Stimulated activated effector memory CD8-positive, alpha-beta T cell treated with anti-CD3 and anti-CD28 coated beads, Interleukin-12 subunit alpha, Interleukin-12 subunit beta, amount 100 ng/mL, for 72 hours (primary cell): ENCODE data around the gene KIAA1586.
"Not testable (repeated sequence)": the region's sequence is repeated elsewhere in the genome, so short reads cannot be mapped to it uniquely, and the experiment has no call there.

Experiments used
- ATAC-seq: fragments of 150-1000 bp; cut with Tn5 transposase; 2 replicates; pipeline ENCODE4 v1.10.0; 2021
- DNase-seq, 2 donors: peaks; one replicate each; pipeline ENCODE4 v3.0.0; 2021 to 2022; ENCODE audit warnings: low spot score in 2 of 2
- H3K27ac Mint-ChIP-seq: one replicate; pipeline ENCODE4 v1.8.0; 2022; ENCODE audit warnings: mild to moderate bottlenecking, mixed read lengths
- H3K36me3 Mint-ChIP-seq: one replicate; pipeline ENCODE4 v1.8.0; 2022; ENCODE audit warnings: mild to moderate bottlenecking, mixed read lengths
- H3K4me1 Mint-ChIP-seq: one replicate; pipeline ENCODE4 v1.8.0; 2022; ENCODE audit warnings: mixed read lengths
- H3K4me3 Mint-ChIP-seq: one replicate; pipeline ENCODE4 v1.8.0; 2022; ENCODE audit warnings: mild to moderate bottlenecking, mixed read lengths
- H3K9me3 Mint-ChIP-seq: one replicate; pipeline ENCODE4 v1.8.0; 2022; ENCODE audit warnings: mixed read lengths

Gene KIAA1586, protein sequence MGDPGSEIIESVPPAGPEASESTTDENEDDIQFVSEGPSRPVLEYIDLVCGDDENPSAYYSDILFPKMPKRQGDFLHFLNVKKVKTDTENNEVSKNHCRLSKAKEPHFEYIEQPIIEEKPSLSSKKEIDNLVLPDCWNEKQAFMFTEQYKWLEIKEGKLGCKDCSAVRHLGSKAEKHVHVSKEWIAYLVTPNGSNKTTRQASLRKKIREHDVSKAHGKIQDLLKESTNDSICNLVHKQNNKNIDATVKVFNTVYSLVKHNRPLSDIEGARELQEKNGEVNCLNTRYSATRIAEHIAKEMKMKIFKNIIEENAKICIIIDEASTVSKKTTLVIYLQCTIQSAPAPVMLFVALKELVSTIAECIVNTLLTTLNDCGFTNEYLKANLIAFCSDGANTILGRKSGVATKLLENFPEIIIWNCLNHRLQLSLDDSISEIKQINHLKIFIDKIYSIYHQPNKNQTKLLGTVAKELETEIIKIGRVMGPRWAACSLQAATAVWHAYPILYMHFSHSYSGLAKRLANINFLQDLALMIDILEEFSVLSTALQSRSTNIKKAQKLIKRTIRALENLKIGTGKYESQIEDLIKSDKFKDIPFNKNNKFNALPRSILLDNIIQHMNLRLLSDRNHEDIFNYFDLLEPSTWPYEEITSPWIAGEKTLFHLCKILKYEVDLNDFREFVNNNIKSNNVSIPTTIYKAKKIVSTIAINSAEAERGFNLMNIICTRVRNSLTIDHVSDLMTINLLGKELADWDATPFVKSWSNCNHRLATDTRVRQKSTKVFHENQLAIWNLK

DNA sequence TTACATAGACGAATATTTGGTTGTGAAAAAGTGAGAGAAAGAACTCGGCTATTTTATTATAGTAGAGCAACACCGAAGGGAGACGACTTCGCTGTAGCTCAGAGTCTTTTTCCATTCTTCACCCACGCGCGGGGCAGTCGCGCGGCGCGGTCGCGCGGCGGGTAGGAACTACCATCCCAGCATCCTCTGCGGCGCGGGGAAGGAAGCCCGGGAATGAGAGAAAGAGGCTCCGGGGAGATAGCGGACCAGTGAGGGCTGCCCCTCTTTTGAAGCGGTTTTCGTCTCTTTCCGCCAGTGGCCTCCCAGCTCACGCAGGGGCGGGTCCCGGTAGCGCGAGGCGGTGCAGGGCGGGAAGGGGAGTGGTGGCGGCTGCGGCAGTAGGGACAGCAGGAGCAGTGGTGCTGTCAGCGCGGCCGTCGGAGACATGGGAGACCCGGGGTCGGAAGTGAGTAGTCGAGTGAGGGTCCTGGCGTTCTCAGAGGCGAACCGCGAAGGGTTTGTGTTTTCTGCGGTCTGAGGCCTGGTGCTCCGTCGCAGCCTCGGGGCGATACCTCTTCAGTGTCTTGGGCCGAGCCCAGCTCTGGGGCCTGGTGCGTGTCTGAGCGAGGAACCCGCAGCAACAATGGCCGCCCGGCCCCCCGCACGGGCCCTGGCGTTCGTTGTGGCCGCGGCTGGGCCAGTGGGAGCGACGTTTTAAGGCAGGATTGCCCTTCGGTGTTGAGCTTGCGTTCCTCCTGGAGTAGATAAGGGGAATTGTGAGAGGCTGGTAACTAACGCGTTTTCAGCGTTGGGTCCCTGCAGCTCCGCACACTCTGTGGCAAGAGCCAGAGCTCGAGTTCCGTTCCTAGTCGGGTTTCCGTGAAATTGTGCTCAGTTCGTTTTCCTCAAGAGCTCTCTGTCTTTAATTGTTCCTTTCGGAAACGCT is at the start of gene KIAA1586:
KIAA1586 (plus strand) TSS at position 362 of the 925 bp plus-strand sequence; CDS start at position 425, 63 bp downstream.
- peak within 1 kb of the TSS; percentile 89 for H3K4me3 Mint-ChIP-seq
- peak within 1 kb of the TSS; percentile 94 for H3K27ac Mint-ChIP-seq
- DNase-seq (peak; percentile 59 to 88), ATAC-seq (peak; percentile 95)
- H3K36me3 Mint-ChIP-seq = peaks cover 38% of the 10 kb centered on the region
- H3K9me3 Mint-ChIP-seq = not testable (repeated sequence)
- H3K4me1 Mint-ChIP-seq = peaks cover 21% of the 10 kb centered on the region

DNA sequence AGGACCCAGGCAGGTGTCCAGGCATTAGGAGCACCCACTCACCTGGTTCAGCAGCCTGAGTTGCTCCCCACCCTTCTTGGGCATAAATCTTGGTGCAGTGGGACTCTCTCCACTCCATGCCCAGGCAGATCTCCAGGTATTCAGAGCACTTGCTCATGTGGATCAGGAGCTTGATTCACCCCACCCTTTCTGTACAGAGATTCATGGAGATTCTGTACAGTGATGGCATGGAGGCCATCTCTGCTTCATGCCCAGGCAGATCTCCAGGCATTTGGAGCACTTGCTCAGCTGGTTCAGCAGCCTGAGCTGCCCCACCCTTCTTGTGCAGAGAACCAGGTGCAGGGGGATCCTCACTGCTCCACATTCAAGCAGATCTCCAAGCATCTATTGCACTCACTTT is 47.4 kb upstream of the KIAA1586 start:
- no peak for DNase-seq
- ATAC-seq = no peak
- Mint-ChIP-seq H3K36me3 (no peaks in the 10 kb centered on the region), H3K4me3 (no peak overlapping the region), H3K9me3 (peaks cover 2% of the 10 kb centered on the region), H3K4me1 (no peaks in the 10 kb centered on the region), H3K27ac (no peak overlapping the region)

DNA sequence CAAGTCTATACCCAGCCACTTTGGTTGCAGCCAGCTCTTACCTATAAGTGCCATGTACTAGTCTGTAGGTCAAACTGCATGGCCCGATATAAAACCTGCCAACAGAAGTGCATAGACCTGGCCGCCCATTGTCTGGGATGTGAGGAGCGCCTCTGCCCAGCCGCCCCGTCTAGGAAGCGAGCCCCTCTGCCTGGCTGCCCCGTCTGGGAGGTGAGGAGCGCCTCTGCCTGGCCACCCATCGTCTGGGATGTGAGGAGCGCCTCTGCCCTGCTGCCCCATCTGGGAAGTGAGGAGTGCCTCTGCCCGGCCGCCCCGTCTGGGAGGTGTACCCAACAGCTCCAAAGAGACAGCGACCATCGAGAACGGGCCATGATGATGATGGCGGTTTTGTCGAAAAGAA is 46.7 kb upstream of the KIAA1586 start:
- not testable (repeated sequence) for ATAC-seq, H3K27ac Mint-ChIP-seq, H3K36me3 Mint-ChIP-seq, DNase-seq, H3K4me3 Mint-ChIP-seq, H3K9me3 Mint-ChIP-seq, H3K4me1 Mint-ChIP-seq

DNA sequence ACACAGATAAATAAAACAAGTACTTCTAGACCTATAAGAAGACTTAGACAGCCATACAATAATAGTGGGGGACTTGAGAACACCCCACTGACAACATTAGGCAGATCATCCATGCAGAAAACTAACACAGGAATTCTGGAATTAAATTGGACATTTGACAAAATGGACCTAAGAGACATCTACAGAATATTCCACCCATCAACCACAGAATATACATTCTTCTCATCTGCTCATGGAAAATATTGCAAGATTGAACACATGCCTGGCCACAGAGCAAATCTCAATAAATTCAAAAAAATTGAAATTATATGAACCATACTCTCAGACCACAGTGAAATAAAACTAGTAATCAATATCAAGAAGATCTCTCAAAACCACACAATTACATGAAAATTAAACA is 44.3 kb upstream of the KIAA1586 start:
- Mint-ChIP-seq H3K4me3 (no peak overlapping the region), H3K36me3 (no peaks in the 10 kb centered on the region), H3K4me1 (no peaks in the 10 kb centered on the region), H3K27ac (no peak overlapping the region), H3K9me3 (peaks cover 2% of the 10 kb centered on the region)
- ATAC-seq (no peak), DNase-seq (no peak)

DNA sequence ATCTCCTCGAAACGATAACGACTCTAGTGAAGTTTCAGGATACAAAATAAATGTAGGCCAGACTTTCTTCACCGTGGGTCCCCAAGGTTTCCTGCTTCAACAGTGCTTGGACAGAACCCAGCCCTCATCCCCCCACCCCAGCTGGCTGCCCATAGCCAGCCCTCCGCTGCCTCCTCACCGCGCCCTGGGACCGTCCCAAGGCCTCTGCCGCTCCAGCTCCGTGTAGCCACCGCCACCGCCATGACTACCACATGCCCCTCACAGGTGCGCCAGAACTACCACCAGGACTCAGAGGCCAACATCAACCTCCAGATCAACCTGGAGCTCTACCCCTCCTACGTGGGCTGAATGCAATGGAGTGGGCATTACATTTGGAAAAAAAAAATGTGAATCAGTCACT is 42.2 kb upstream of the KIAA1586 start:
- Mint-ChIP-seq H3K36me3 (no peaks in the 10 kb centered on the region), H3K27ac (no peak overlapping the region), H3K9me3 (no peaks in the 10 kb centered on the region), H3K4me1 (no peaks in the 10 kb centered on the region), H3K4me3 (no peak overlapping the region)
- ATAC-seq (no peak), DNase-seq (no peak)

GRCh38 chr6:57006101-57006500 is 40.4 kb upstream of the KIAA1586 start:
- DNase-seq (no peak), ATAC-seq (no peak)
- Mint-ChIP-seq H3K36me3 (no peaks in the 10 kb centered on the region), H3K9me3 (no peaks in the 10 kb centered on the region), H3K4me3 (no peak overlapping the region), H3K27ac (no peak overlapping the region), H3K4me1 (no peaks in the 10 kb centered on the region)

DNA sequence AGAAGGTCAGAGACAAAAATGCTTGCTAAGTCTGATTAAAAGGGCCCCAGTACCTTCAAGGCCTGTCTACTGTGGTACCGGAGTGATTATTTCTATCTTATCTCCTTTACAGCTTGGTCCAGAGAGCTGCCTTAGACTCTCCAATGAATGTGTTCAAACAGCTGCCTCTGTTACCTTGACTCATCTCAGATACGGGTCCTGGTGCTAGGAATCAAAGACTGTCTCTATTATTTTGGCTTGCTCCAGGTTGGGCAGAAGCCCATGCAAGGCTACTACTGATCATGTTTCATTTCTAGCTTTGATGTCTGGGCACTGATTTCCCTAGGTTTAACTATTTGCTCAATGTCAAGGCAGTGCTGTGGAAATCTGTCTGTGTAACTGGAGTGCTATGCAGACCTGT is 38.4 kb upstream of the KIAA1586 start:
- H3K4me1 Mint-ChIP-seq, H3K9me3 Mint-ChIP-seq, H3K27ac Mint-ChIP-seq, H3K4me3 Mint-ChIP-seq, H3K36me3 Mint-ChIP-seq, ATAC-seq, DNase-seq: not testable (repeated sequence)

DNA sequence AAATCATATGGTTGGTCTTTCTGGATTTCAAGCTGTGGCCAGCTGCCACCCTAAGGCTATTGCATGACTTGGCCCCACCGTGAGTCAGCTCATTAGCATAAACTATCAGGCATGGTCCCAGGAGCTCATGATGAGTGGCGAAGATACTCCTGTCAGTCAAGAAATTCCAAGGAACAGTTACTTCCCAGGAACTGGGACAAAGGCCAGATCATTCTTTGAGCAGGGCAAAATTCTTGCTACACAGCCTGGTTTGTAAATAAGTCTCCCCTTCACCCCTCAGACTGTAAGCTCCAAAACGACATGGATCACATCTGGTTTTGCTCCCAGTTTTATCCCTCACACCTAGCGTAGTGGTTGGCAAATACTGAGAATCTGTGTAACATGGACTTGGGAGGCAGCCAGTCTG is 33.0 kb upstream of the KIAA1586 start:
- H3K36me3 Mint-ChIP-seq = no peaks in the 10 kb centered on the region
- no peak overlapping the region for H3K27ac Mint-ChIP-seq
- no peaks in the 10 kb centered on the region for H3K9me3 Mint-ChIP-seq
- ATAC-seq (no peak), DNase-seq (no peak)
- no peak overlapping the region for H3K4me3 Mint-ChIP-seq
- no peaks in the 10 kb centered on the region for H3K4me1 Mint-ChIP-seq

DNA sequence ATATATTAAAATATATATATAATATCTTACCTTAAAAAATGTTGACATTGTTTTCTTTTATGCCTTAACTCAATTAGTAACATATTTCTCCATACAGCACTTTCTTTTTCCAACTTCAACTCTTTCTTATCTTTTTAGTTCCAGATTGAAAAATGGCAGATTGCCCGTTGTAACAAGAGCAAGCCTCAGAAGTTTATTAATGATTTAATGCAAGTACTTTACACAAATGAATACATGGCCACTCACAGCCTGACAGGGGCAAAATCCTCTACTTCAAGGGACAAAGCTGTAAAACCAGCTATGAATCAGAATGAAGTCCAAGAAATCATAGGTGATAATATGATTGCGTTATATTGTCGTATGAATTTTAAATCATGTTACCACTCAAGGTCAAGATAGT is 29.4 kb upstream of the KIAA1586 start:
- Mint-ChIP-seq H3K36me3 (no peaks in the 10 kb centered on the region), H3K4me3 (no peak overlapping the region), H3K9me3 (no peaks in the 10 kb centered on the region), H3K4me1 (no peaks in the 10 kb centered on the region), H3K27ac (no peak overlapping the region)
- no peak for ATAC-seq
- no peak for DNase-seq

DNA sequence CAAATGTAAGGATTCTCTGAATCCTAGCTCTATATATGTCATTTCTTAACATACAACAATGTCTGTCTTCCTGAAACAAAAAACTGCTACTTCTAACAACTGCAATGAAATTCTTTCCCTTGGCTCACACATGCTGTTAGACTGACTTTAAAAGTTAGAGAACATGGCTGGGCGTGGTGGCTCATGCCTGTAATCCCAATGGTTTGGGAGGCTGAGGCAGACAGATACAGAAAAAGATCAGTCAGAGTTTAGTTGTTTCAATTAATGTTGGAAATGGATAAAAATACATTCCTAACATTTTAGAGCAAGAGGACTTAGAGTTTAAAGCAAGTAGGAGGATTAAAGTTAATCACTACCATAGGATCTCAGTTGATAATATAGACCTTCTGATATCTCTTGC is 28.7 kb upstream of the KIAA1586 start:
- Mint-ChIP-seq H3K9me3 (no peaks in the 10 kb centered on the region), H3K4me3 (no peak overlapping the region), H3K4me1 (no peaks in the 10 kb centered on the region), H3K27ac (no peak overlapping the region), H3K36me3 (no peaks in the 10 kb centered on the region)
- ATAC-seq = no peak
- DNase-seq = no peak

- DNase-seq (no peak), ATAC-seq (no peak)
- Mint-ChIP-seq H3K36me3 (no peaks in the 10 kb centered on the region), H3K27ac (no peak overlapping the region), H3K4me1 (no peaks in the 10 kb centered on the region), H3K4me3 (no peak overlapping the region), H3K9me3 (peaks cover 4% of the 10 kb centered on the region)
Measured at GRCh38 chr6:57019434-57019833, 27.1 kb upstream of the KIAA1586 start.

DNA sequence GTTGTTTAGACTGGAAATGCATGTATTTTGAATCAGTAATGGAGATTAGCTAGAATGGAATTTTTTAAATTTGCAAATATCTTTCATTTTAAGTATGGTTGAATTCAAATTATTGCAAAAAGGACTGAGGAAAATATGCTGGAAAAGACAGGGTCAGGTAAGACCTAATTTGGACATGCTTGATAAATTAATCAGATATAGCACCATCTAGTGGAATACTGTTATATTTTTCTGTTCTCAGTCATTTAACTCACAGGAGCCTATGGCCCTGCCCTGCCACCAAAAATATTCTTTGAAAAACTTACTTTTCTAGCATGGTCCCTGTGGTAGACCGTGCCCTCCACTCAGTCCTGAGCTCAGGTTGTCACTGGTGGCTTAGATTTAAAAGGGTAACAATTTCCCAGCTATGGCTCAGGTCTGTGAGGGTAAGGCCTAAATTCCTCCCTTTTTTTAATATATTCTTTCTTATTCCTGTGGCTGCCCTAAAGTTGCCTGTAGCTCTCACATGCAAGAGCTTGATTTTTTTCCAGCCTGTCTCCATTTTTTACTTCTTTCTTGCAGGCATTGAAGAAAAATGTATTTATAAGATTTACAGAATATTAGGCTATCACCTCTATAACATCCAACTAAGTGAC is 25.3 kb upstream of the KIAA1586 start:
- Mint-ChIP-seq H3K4me1 (no peaks in the 10 kb centered on the region), H3K36me3 (no peaks in the 10 kb centered on the region), H3K9me3 (peaks cover 15% of the 10 kb centered on the region), H3K27ac (no peak overlapping the region), H3K4me3 (no peak overlapping the region)
- DNase-seq (no peak), ATAC-seq (peak; percentile 44)

GRCh38 chr6:57024321-57024720 is 22.2 kb upstream of the KIAA1586 start:
- Mint-ChIP-seq H3K9me3 (peaks cover 15% of the 10 kb centered on the region), H3K4me3 (no peak overlapping the region), H3K36me3 (no peaks in the 10 kb centered on the region), H3K27ac (no peak overlapping the region), H3K4me1 (no peaks in the 10 kb centered on the region)
- no peak for DNase-seq
- ATAC-seq = no peak

DNA sequence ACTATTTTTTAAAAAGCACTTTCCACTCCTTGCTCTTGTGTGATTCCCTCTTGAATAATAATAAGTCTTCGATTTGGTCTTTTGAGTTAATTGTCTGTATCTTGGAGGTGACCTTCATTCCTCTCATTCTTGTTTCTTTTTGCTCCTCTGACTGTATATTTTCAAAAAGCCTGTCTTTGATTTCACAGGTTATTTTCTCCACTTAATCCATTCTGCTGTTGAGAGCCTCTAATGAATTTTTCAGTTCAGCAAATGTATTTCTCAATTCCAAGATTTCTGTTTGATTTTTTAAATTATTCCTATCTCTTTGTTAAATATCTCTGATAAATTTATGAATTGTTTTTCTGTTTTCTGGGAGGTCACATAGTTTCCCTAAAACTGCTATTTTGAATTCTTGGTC is 21.7 kb upstream of the KIAA1586 start:
- Mint-ChIP-seq H3K4me1 (no peaks in the 10 kb centered on the region), H3K36me3 (no peaks in the 10 kb centered on the region), H3K27ac (no peak overlapping the region), H3K9me3 (peaks cover 15% of the 10 kb centered on the region), H3K4me3 (no peak overlapping the region)
- DNase-seq (no peak), ATAC-seq (no peak)

GRCh38 chr6:57026001-57026400 is 20.5 kb upstream of the KIAA1586 start:
- ATAC-seq (no peak), DNase-seq (no peak)
- Mint-ChIP-seq H3K27ac (no peak overlapping the region), H3K4me3 (no peak overlapping the region), H3K36me3 (no peaks in the 10 kb centered on the region), H3K9me3 (peaks cover 15% of the 10 kb centered on the region), H3K4me1 (no peaks in the 10 kb centered on the region)
